GM06990 (cell line): Measurements from ENCODE around the gene SLC6A3.

Source experiments
- DNase-seq: peaks from one replicate; pipeline ENCODE4 v3.0.0-alpha.2; 2011; ENCODE audit not compliant: insufficient read length; ENCODE audit errors: extremely low read depth
- H3K27me3 ChIP-seq: replicated peaks from 2 replicates; pipeline ENCODE4 v1.6.0; 2011; ENCODE audit warnings: low read length; ENCODE audit not compliant: control insufficient read depth, insufficient read depth
- H3K36me3 ChIP-seq: 2 replicates; pipeline ENCODE4 v1.5.1; 2011; ENCODE audit warnings: low read length; ENCODE audit not compliant: control insufficient read depth, insufficient read depth
- H3K4me3 ChIP-seq: replicated peaks from 2 replicates; pipeline ENCODE4 v1.5.1; 2011; ENCODE audit warnings: low read depth, mild to moderate bottlenecking, control low read depth, low read length
- TF ChIP-seq, protein P1 (sequence below): IDR thresholded peaks from 2 replicates; pipeline ENCODE4 v1.5.1; 2011; ENCODE audit warnings: low read length, control low read depth, mild to moderate bottlenecking, inconsistent platforms; ENCODE audit not compliant: insufficient read depth, poor library complexity, severe bottlenecking

The SLC6A3 gene

DNA sequence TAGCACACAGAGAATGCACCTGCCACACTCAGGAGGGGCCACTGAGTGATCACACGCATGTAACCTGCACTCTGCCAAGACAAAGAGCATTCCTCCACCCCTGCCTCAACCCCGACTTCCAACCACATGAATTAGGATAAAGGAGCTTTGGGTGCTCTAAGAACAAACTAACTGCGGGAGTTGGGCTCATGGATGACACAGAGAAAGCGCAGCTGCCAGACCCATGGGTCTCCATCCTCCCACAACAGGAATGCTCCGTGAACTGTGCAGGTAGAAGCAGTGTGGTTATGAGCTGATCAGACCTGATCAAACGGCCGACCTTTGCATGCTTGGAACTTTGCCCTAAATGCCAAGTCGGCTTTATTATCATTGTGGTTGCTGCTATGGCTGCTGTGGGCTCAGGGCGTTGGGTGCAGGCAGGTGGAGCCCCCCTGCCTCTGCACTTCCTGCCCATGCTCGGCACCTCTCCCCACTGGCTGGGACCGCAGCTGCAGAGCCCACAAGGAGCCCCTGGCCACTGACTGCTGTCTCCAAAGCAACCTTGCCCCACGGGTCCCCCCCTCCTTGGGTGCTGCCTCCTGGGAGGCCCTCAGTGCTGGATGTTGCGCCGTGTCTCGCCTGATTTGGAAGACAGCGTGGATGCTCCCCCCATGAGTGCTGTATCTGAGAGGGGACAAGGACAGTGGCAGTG, 2.6 kb upstream of the SLC6A3 start:
- no peak for DNase-seq
- Histone ChIP-seq H3K36me3 (no peaks in the 10 kb centered on the region), H3K27me3 (peaks cover 3% of the 10 kb centered on the region; the same call in 1 of the 2 replicates), H3K4me3 (no peak overlapping the region)
- TF ChIP-seq, protein P1, sequence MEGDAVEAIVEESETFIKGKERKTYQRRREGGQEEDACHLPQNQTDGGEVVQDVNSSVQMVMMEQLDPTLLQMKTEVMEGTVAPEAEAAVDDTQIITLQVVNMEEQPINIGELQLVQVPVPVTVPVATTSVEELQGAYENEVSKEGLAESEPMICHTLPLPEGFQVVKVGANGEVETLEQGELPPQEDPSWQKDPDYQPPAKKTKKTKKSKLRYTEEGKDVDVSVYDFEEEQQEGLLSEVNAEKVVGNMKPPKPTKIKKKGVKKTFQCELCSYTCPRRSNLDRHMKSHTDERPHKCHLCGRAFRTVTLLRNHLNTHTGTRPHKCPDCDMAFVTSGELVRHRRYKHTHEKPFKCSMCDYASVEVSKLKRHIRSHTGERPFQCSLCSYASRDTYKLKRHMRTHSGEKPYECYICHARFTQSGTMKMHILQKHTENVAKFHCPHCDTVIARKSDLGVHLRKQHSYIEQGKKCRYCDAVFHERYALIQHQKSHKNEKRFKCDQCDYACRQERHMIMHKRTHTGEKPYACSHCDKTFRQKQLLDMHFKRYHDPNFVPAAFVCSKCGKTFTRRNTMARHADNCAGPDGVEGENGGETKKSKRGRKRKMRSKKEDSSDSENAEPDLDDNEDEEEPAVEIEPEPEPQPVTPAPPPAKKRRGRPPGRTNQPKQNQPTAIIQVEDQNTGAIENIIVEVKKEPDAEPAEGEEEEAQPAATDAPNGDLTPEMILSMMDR, result no peak

- Histone ChIP-seq H3K36me3 (no peaks in the 10 kb centered on the region), H3K4me3 (no peak overlapping the region), H3K27me3 (peaks cover 3% of the 10 kb centered on the region; the same call in 1 of the 2 replicates)
- DNase-seq, result no peak
- TF ChIP-seq, protein P1, result no peak
Observed at GRCh38 chr5:1446602-1447343, 1.5 kb upstream of the SLC6A3 start.

- H3K4me3 ChIP-seq, result no peak overlapping the region
- TF ChIP-seq, protein P1, result no peak
- H3K36me3 ChIP-seq, result no peaks in the 10 kb centered on the region
- peaks cover 3% of the 10 kb centered on the region; the same call in 1 of the 2 replicates for H3K27me3 ChIP-seq
- no peak for DNase-seq
Observed at GRCh38 chr5:1445689-1446601, 705 bp upstream of the SLC6A3 start.

- Histone ChIP-seq H3K4me3 (no peak overlapping the region), H3K36me3 (no peaks in the 10 kb centered on the region), H3K27me3 (peaks cover 3% of the 10 kb centered on the region; the same call in 1 of the 2 replicates)
- TF ChIP-seq, protein P1, result no peak
- DNase-seq, result no peak
Observed at GRCh38 chr5:1444361-1445189, 665 bp downstream of the SLC6A3 start.

DNA sequence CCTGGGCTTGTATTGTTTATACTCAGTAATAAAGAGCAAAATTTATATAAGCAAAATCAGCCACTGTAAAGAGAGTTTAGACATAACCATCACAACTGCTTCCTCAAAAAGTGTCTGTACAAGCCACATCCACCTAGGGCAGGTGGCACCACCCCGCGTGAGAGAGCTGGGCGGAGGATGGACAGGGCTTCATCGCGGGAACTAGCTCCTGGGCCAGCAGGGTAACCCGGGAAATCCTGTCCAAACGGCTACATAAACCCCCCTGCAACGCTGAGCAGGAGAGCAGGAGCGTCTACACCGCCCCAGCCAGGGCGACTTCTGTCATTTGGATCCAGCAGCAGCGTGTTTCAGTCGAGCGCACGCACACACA, 1.3 kb downstream of the SLC6A3 start:
- no peaks in the 10 kb centered on the region for H3K36me3 ChIP-seq
- H3K4me3 ChIP-seq, result no peak overlapping the region
- TF ChIP-seq, protein P1, result no peak
- peaks cover 3% of the 10 kb centered on the region; the same call in 1 of the 2 replicates for H3K27me3 ChIP-seq
- no peak for DNase-seq
